ENCODE results near the gene HNRNPLL. TPM values are rescaled to one million over a fixed set of nuclear protein-coding genes. Genes with fewer than 3 reads are reported as not detected.
A peak's percentile ranks its signal among the peaks of the same experiment; 100 is the strongest.

The HNRNPLL gene
- total RNA-seq, 5 donors from 2014 or later (not counting 1 experiment from before 2014, with no cell fraction given) = 28.1 to 69.0 (median 35.2) TPM

- POLR2A ChIA-PET = interaction anchor here (0.6 kb wide), 3 partner anchors 14 to 1287 kb away, joined by 3 to 7 read pairs (median 4); no protein-coding TSS in a partner anchor
- Mint-ChIP-seq H3K27ac (peak overlapping the region; percentile 67 to 73), H3K4me1 (peaks cover 8 to 13% (median 12%) of the 10 kb centered on the region in 3 donors), H3K27me3 (no peaks in the 10 kb centered on the region), H3K9me3 (no peaks in the 10 kb centered on the region), H3K36me3 (peaks cover 3% of the 10 kb centered on the region), H3K4me3 (no peak overlapping the region)
- H3K9me3 ChIP-seq = no peaks in the 10 kb centered on the region
- DNase-seq = peak in 1 of 35 experiments; percentile 18
- no peak overlapping the region for H3K4me3 ChIP-seq (ENCODE audit: control insufficient read depth in 1 of 2, extremely low read depth in 1 of 2, low read length in 1 of 2)
- CTCF ChIA-PET = no interaction called here
- ATAC-seq (replicated peaks in 1 of 4) = peak; percentile 13 to 40 (median 32)
- WGBS (ENCODE audit: insufficient coverage) = no CpG with 5 or more reads among the region's 2 CpGs
- H3K4me1 ChIP-seq (ENCODE audit: control insufficient read depth in 1 of 2, extremely low read depth in 1 of 2, insufficient read depth in 2 of 2, low read length in 2 of 2) = no peaks in the 10 kb centered on the region
- H3K27me3 ChIP-seq (replicated peaks in 1 of 2; ENCODE audit: control insufficient read depth in 2 of 2, extremely low read depth in 1 of 2, insufficient read depth in 2 of 2, low read length in 1 of 2) = no peaks in the 10 kb centered on the region
- H3K36me3 ChIP-seq (ENCODE audit: control insufficient read depth in 2 of 2, extremely low read depth in 1 of 2, insufficient read depth in 1 of 2, low read length in 1 of 2) = peaks cover 0 to 2% of the 10 kb centered on the region in 2 donors
- H3K27ac ChIP-seq (ENCODE audit: low read length) = no peak overlapping the region
Measured at GRCh38 chr2:38552259-38552658, 50.5 kb downstream of the HNRNPLL start.

GRCh38 chr2:38551746-38552145 is 51.0 kb downstream of the HNRNPLL start:
- Histone ChIP-seq H3K4me3 (ENCODE audit: control insufficient read depth in 1 of 2, extremely low read depth in 1 of 2, low read length in 1 of 2) (no peak overlapping the region), H3K27ac (ENCODE audit: low read length) (no peak overlapping the region), H3K4me1 (ENCODE audit: control insufficient read depth in 1 of 2, extremely low read depth in 1 of 2, insufficient read depth in 2 of 2, low read length in 2 of 2) (no peaks in the 10 kb centered on the region), H3K9me3 (no peaks in the 10 kb centered on the region), H3K27me3 (replicated peaks in 1 of 2; ENCODE audit: control insufficient read depth in 2 of 2, extremely low read depth in 1 of 2, insufficient read depth in 2 of 2, low read length in 1 of 2) (no peaks in the 10 kb centered on the region), H3K36me3 (ENCODE audit: control insufficient read depth in 2 of 2, extremely low read depth in 1 of 2, insufficient read depth in 1 of 2, low read length in 1 of 2) (peaks cover 0 to 2% of the 10 kb centered on the region in 2 donors)
- Mint-ChIP-seq H3K27ac (peak overlapping the region in 1 of 2 donors; percentile 57), H3K4me1 (peaks cover 8 to 13% (median 12%) of the 10 kb centered on the region in 3 donors), H3K4me3 (no peak overlapping the region), H3K27me3 (no peaks in the 10 kb centered on the region), H3K9me3 (no peaks in the 10 kb centered on the region), H3K36me3 (peaks cover 3% of the 10 kb centered on the region)
- no peak for ATAC-seq (replicated peaks in 1 of 4)
- DNase-seq = no peak
- CTCF ChIA-PET = no interaction called here
- WGBS (ENCODE audit: insufficient coverage) = no CpG with 5 or more reads among the region's 2 CpGs
- POLR2A ChIA-PET = interaction anchor here in 1 of 2 donors (0.6 kb wide), 1 partner anchor 17 kb away, joined by 3 read pairs; no protein-coding TSS in a partner anchor

- Histone ChIP-seq H3K27me3 (replicated peaks in 1 of 2; ENCODE audit: control insufficient read depth in 2 of 2, extremely low read depth in 1 of 2, insufficient read depth in 2 of 2, low read length in 1 of 2) (no peaks in the 10 kb centered on the region), H3K4me1 (ENCODE audit: control insufficient read depth in 1 of 2, extremely low read depth in 1 of 2, insufficient read depth in 2 of 2, low read length in 2 of 2) (no peaks in the 10 kb centered on the region), H3K36me3 (ENCODE audit: control insufficient read depth in 2 of 2, extremely low read depth in 1 of 2, insufficient read depth in 1 of 2, low read length in 1 of 2) (peaks cover 0 to 2% of the 10 kb centered on the region in 2 donors), H3K27ac (ENCODE audit: low read length) (no peak overlapping the region), H3K9me3 (no peaks in the 10 kb centered on the region), H3K4me3 (ENCODE audit: control insufficient read depth in 1 of 2, extremely low read depth in 1 of 2, low read length in 1 of 2) (no peak overlapping the region)
- H3K27me3 Mint-ChIP-seq = no peaks in the 10 kb centered on the region
- H3K9me3 Mint-ChIP-seq = no peaks in the 10 kb centered on the region
- CTCF ChIA-PET = interaction anchor here in 1 of 2 donors (0.9 kb wide), 1 partner anchor 986 kb away, joined by 3 read pairs; no protein-coding TSS in a partner anchor
- H3K4me1 Mint-ChIP-seq = peaks cover 8 to 13% (median 12%) of the 10 kb centered on the region in 3 donors
- no peak overlapping the region for H3K4me3 Mint-ChIP-seq
- ATAC-seq (replicated peaks in 1 of 4) = no peak
- no peak for DNase-seq
- peaks cover 3% of the 10 kb centered on the region for H3K36me3 Mint-ChIP-seq
- POLR2A ChIA-PET = interaction anchor here in 1 of 2 donors (0.5 to 0.6 kb wide), 2 partner anchors 11 to 17 kb away, joined by 3 to 5 read pairs; no protein-coding TSS in a partner anchor
- WGBS (ENCODE audit: insufficient coverage) = 100% methylated on average over 1 of the region's 3 CpGs
- no peak overlapping the region for H3K27ac Mint-ChIP-seq
Measured at GRCh38 chr2:38551171-38551570, 51.6 kb downstream of the HNRNPLL start.

- DNase-seq (no peak), ATAC-seq (replicated peaks in 1 of 4) (no peak)
- no peak overlapping the region for H3K27ac ChIP-seq (ENCODE audit: low read length)
- 94% methylated on average over 3 of the region's 4 CpGs for WGBS (ENCODE audit: insufficient coverage)
- Mint-ChIP-seq H3K36me3 (peaks cover 3% of the 10 kb centered on the region), H3K27me3 (no peaks in the 10 kb centered on the region), H3K4me1 (peaks cover 8 to 13% (median 12%) of the 10 kb centered on the region in 3 donors), H3K4me3 (no peak overlapping the region), H3K27ac (no peak overlapping the region), H3K9me3 (no peaks in the 10 kb centered on the region)
- POLR2A ChIA-PET = no interaction called here
- no peak overlapping the region for H3K4me3 ChIP-seq (ENCODE audit: control insufficient read depth in 1 of 2, extremely low read depth in 1 of 2, low read length in 1 of 2)
- no peaks in the 10 kb centered on the region for H3K4me1 ChIP-seq (ENCODE audit: control insufficient read depth in 1 of 2, extremely low read depth in 1 of 2, insufficient read depth in 2 of 2, low read length in 2 of 2)
- CTCF ChIA-PET = interaction anchor here in 1 of 2 donors (0.6 to 0.9 kb wide), 2 partner anchors 32 to 240 kb away, joined by 3 read pairs; no protein-coding TSS in a partner anchor
- H3K27me3 ChIP-seq (replicated peaks in 1 of 2; ENCODE audit: control insufficient read depth in 2 of 2, extremely low read depth in 1 of 2, insufficient read depth in 2 of 2, low read length in 1 of 2) = no peaks in the 10 kb centered on the region
- no peaks in the 10 kb centered on the region for H3K9me3 ChIP-seq
- H3K36me3 ChIP-seq (ENCODE audit: control insufficient read depth in 2 of 2, extremely low read depth in 1 of 2, insufficient read depth in 1 of 2, low read length in 1 of 2) = no peaks in the 10 kb centered on the region
Measured at GRCh38 chr2:38549851-38550250, 52.9 kb downstream of the HNRNPLL start.

- H3K9me3 Mint-ChIP-seq = no peaks in the 10 kb centered on the region
- ChIA-PET CTCF (interaction anchor here in 1 of 2 donors (0.6 to 0.8 kb wide), 3 partner anchors 13 to 240 kb away, joined by 3 read pairs; no protein-coding TSS in a partner anchor), POLR2A (no interaction called here)
- no peak overlapping the region for H3K4me3 ChIP-seq (ENCODE audit: control insufficient read depth in 1 of 2, extremely low read depth in 1 of 2, low read length in 1 of 2)
- no peak for DNase-seq
- H3K36me3 ChIP-seq (ENCODE audit: control insufficient read depth in 2 of 2, extremely low read depth in 1 of 2, insufficient read depth in 1 of 2, low read length in 1 of 2) = no peaks in the 10 kb centered on the region
- ATAC-seq (replicated peaks in 1 of 4) = no peak
- H3K4me1 Mint-ChIP-seq = peaks cover 8 to 13% (median 12%) of the 10 kb centered on the region in 3 donors
- H3K27ac Mint-ChIP-seq = no peak overlapping the region
- 100% methylated on average over 3 of the region's 7 CpGs for WGBS (ENCODE audit: insufficient coverage)
- no peaks in the 10 kb centered on the region for H3K27me3 ChIP-seq (replicated peaks in 1 of 2; ENCODE audit: control insufficient read depth in 2 of 2, extremely low read depth in 1 of 2, insufficient read depth in 2 of 2, low read length in 1 of 2)
- H3K27ac ChIP-seq (ENCODE audit: low read length) = no peak overlapping the region
- peaks cover 3% of the 10 kb centered on the region for H3K36me3 Mint-ChIP-seq
- no peak overlapping the region for H3K4me3 Mint-ChIP-seq
- H3K9me3 ChIP-seq = no peaks in the 10 kb centered on the region
- H3K4me1 ChIP-seq (ENCODE audit: control insufficient read depth in 1 of 2, extremely low read depth in 1 of 2, insufficient read depth in 2 of 2, low read length in 2 of 2) = no peaks in the 10 kb centered on the region
- H3K27me3 Mint-ChIP-seq = no peaks in the 10 kb centered on the region
Measured at GRCh38 chr2:38549071-38549704, 53.5 kb downstream of the HNRNPLL start.

GRCh38 chr2:38547791-38548190 is 54.9 kb downstream of the HNRNPLL start:
- Mint-ChIP-seq H3K9me3 (no peaks in the 10 kb centered on the region), H3K4me1 (peaks cover 14 to 20% (median 18%) of the 10 kb centered on the region in 3 donors), H3K27me3 (no peaks in the 10 kb centered on the region), H3K36me3 (peaks cover 3% of the 10 kb centered on the region), H3K27ac (no peak overlapping the region), H3K4me3 (no peak overlapping the region)
- H3K4me3 ChIP-seq (ENCODE audit: control insufficient read depth in 1 of 2, extremely low read depth in 1 of 2, low read length in 1 of 2) = no peak overlapping the region
- ATAC-seq (replicated peaks in 1 of 4) (no peak), DNase-seq (no peak)
- H3K4me1 ChIP-seq (ENCODE audit: control insufficient read depth in 1 of 2, extremely low read depth in 1 of 2, insufficient read depth in 2 of 2, low read length in 2 of 2) = peaks cover 0 to 8% of the 10 kb centered on the region in 2 experiments
- no peaks in the 10 kb centered on the region for H3K36me3 ChIP-seq (ENCODE audit: control insufficient read depth in 2 of 2, extremely low read depth in 1 of 2, insufficient read depth in 1 of 2, low read length in 1 of 2)
- no peak overlapping the region for H3K27ac ChIP-seq (ENCODE audit: low read length)
- ChIA-PET POLR2A (interaction anchor here (0.6 to 0.7 kb wide), 7 partner anchors 11 to 1612 kb away, joined by 3 to 12 read pairs (median 3); no protein-coding TSS in a partner anchor), CTCF (interaction anchor here (0.5 to 1.3 kb wide), 5 partner anchors 34 to 249 kb away, joined by 3 to 4 read pairs (median 4); no protein-coding TSS in a partner anchor)
- H3K27me3 ChIP-seq (replicated peaks in 1 of 2; ENCODE audit: control insufficient read depth in 2 of 2, extremely low read depth in 1 of 2, insufficient read depth in 2 of 2, low read length in 1 of 2) = no peaks in the 10 kb centered on the region
- H3K9me3 ChIP-seq = no peaks in the 10 kb centered on the region
- WGBS (ENCODE audit: insufficient coverage) = no CpG with 5 or more reads among the region's 1 CpG
